DND-41 (cell line): ENCODE results near the gene SEC31A.

Experiments
- ATAC-seq: fragments of 200-7000 bp; cut with Tn5 transposase; 3 replicates; pipeline ENCODE4 v1.9.1; 2021; ENCODE audit warnings: low read depth; ENCODE audit not compliant: insufficient read depth
- DNase-seq: peaks from one replicate; pipeline ENCODE4 v3.0.0-alpha.2; 2020
- H2AFZ ChIP-seq: 2 replicates; pipeline ENCODE4 v1.6.0; 2012; ENCODE audit warnings: low read depth, low read length
- H3K27ac ChIP-seq: 2 replicates; pipeline ENCODE4 v1.5.1; 2012; ENCODE audit warnings: low read length, inconsistent platforms
- H3K27me3 ChIP-seq: fragments of 200-600 bp; sonication (generic); 2 replicates; pipeline ENCODE4 v1.6.0; 2012; ENCODE audit warnings: low read length, mild to moderate bottlenecking, inconsistent platforms; ENCODE audit not compliant: insufficient read depth, poor library complexity
- H3K36me3 ChIP-seq: 2 replicates; pipeline ENCODE4 v1.5.1; 2012; ENCODE audit warnings: low read length, inconsistent platforms; ENCODE audit not compliant: insufficient read depth
- H3K4me1 ChIP-seq: 2 replicates; pipeline ENCODE4 v1.5.1; 2012; ENCODE audit warnings: mild to moderate bottlenecking, low read length; ENCODE audit not compliant: insufficient read depth
- H3K4me2 ChIP-seq: 2 replicates; pipeline ENCODE4 v1.6.0; 2012; ENCODE audit warnings: mild to moderate bottlenecking, moderate library complexity, low read length, inconsistent platforms; ENCODE audit not compliant: insufficient read depth
- H3K4me3 ChIP-seq, 2 experiments: fragments of 200-600 bp in 1 of 2; shearing (Covaris generic) in 1 of 2; 2 replicates each; pipeline ENCODE4 v1.5.1; 2012 to 2016; ENCODE audit warnings: inconsistent platforms in 2 of 2, low read length in 2 of 2, mild to moderate bottlenecking in 2 of 2, low read depth in 1 of 2, moderate library complexity in 1 of 2
- H3K79me2 ChIP-seq: 2 replicates; pipeline ENCODE4 v1.6.0; 2012; ENCODE audit warnings: low read length, inconsistent platforms; ENCODE audit not compliant: insufficient read depth
- H3K9ac ChIP-seq: 2 replicates; pipeline ENCODE4 v1.6.0; 2012; ENCODE audit warnings: low read depth, mild to moderate bottlenecking, inconsistent platforms, low read length, moderate library complexity
- H3K9me3 ChIP-seq: 2 replicates; pipeline ENCODE4 v1.5.1; 2012; ENCODE audit warnings: low read length, moderate library complexity, mild to moderate bottlenecking, inconsistent platforms; ENCODE audit not compliant: insufficient read depth, severe bottlenecking
- H4K20me1 ChIP-seq: 2 replicates; pipeline ENCODE4 v1.6.0; 2012; ENCODE audit warnings: low read length; ENCODE audit not compliant: insufficient read depth
- EZH2 ChIP-seq: IDR thresholded peaks from 3 replicates; pipeline ENCODE4 v1.6.1; 2012; ENCODE audit warnings: borderline replicate concordance, low read depth, mild to moderate bottlenecking, moderate library complexity, low read length, inconsistent platforms; ENCODE audit not compliant: severe bottlenecking
- TF ChIP-seq, protein P1 (sequence below): IDR thresholded peaks from 2 replicates; pipeline ENCODE4 v1.5.1; 2012; ENCODE audit warnings: borderline replicate concordance, low read length, moderate library complexity, mild to moderate bottlenecking; ENCODE audit not compliant: poor library complexity, severe bottlenecking; ENCODE audit errors: extremely low read depth

Gene SEC31A

GRCh38 chr4:82930848-82931755, 40.1 kb upstream of the SEC31A start:
- Histone ChIP-seq H3K9ac (no peak overlapping the region), H3K36me3 (peaks cover 76% of the 10 kb centered on the region), H4K20me1 (no peaks in the 10 kb centered on the region), H3K27me3 (no peaks in the 10 kb centered on the region), H3K79me2 (no peaks in the 10 kb centered on the region), H2AFZ (no peak overlapping the region), H3K4me1 (no peaks in the 10 kb centered on the region), H3K27ac (no peak overlapping the region), H3K4me3 (no peak overlapping the region), H3K4me2 (no peak overlapping the region), H3K9me3 (no peaks in the 10 kb centered on the region)
- no peak for DNase-seq
- ATAC-seq = no peak
- TF ChIP-seq EZH2 = no peak
- TF ChIP-seq, protein P1, sequence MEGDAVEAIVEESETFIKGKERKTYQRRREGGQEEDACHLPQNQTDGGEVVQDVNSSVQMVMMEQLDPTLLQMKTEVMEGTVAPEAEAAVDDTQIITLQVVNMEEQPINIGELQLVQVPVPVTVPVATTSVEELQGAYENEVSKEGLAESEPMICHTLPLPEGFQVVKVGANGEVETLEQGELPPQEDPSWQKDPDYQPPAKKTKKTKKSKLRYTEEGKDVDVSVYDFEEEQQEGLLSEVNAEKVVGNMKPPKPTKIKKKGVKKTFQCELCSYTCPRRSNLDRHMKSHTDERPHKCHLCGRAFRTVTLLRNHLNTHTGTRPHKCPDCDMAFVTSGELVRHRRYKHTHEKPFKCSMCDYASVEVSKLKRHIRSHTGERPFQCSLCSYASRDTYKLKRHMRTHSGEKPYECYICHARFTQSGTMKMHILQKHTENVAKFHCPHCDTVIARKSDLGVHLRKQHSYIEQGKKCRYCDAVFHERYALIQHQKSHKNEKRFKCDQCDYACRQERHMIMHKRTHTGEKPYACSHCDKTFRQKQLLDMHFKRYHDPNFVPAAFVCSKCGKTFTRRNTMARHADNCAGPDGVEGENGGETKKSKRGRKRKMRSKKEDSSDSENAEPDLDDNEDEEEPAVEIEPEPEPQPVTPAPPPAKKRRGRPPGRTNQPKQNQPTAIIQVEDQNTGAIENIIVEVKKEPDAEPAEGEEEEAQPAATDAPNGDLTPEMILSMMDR = no peak

DNA sequence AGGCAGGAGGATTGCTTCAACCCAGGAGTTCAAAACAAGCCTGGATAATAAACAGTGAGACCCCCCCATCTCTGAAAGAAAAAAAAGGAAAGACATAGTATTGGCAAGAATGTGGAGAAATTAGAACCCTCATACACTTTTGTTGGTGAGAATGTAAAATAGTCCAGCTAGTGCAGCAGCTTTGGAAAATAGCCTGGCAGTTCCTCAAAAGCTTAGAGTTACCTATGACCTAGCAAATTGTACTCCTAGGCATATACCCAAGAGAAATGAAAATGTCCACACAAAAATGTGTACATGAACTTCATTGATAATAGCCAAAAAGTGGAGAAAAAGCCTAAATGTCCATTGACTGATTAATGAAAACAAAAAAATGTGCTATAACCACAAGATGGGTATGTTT, 30.8 kb upstream of the SEC31A start:
- Histone ChIP-seq H3K4me1 (no peaks in the 10 kb centered on the region), H3K27me3 (no peaks in the 10 kb centered on the region), H4K20me1 (no peaks in the 10 kb centered on the region), H3K79me2 (no peaks in the 10 kb centered on the region), H3K36me3 (peaks cover 46% of the 10 kb centered on the region), H3K9ac (no peak overlapping the region), H3K27ac (no peak overlapping the region), H3K4me2 (no peak overlapping the region), H3K4me3 (no peak overlapping the region), H3K9me3 (no peaks in the 10 kb centered on the region), H2AFZ (no peak overlapping the region)
- no peak for TF ChIP-seq EZH2
- TF ChIP-seq, protein P1 = no peak
- DNase-seq (no peak), ATAC-seq (no peak)

- H3K27me3 ChIP-seq = no peaks in the 10 kb centered on the region
- no peak overlapping the region for H3K9ac ChIP-seq
- DNase-seq = no peak
- H4K20me1 ChIP-seq = no peaks in the 10 kb centered on the region
- no peak overlapping the region for H3K4me3 ChIP-seq
- no peaks in the 10 kb centered on the region for H3K79me2 ChIP-seq
- TF ChIP-seq, protein P1 = no peak
- no peak for TF ChIP-seq EZH2
- no peak for ATAC-seq
- no peak overlapping the region for H3K4me2 ChIP-seq
- no peaks in the 10 kb centered on the region for H3K4me1 ChIP-seq
- H3K9me3 ChIP-seq = no peaks in the 10 kb centered on the region
- no peak overlapping the region for H2AFZ ChIP-seq
- H3K36me3 ChIP-seq = peaks cover 32% of the 10 kb centered on the region; the same call in 1 of the 2 replicates
- H3K27ac ChIP-seq = no peak overlapping the region
Measured at GRCh38 chr4:82919386-82919785, 28.4 kb upstream of the SEC31A start.
